Mesenchymal stem cell (in vitro differentiated cells and primary cell): ENCODE data around the gene PDE11A.

ENCODE experiments used
- DNase-seq: peaks from one replicate; pipeline ENCODE4 v3.0.0-alpha.2; 2013
- H2AFZ ChIP-seq: one replicate; pipeline ENCODE4 v1.6.1; 2013; ENCODE audit warnings: low read depth, mild to moderate bottlenecking, control low read depth, inconsistent platforms, low read length, moderate library complexity
- H2AK5ac ChIP-seq: 2 replicates; pipeline ENCODE4 v1.6.1; 2013; ENCODE audit warnings: low read length, moderate library complexity, mild to moderate bottlenecking, inconsistent platforms; ENCODE audit not compliant: severe bottlenecking
- H2BK120ac ChIP-seq: one replicate; pipeline ENCODE4 v1.6.1; 2013; ENCODE audit warnings: low read depth, mild to moderate bottlenecking, inconsistent platforms, low read length, moderate library complexity
- H2BK12ac ChIP-seq, 2 experiments: one replicate each; pipeline ENCODE4 v1.6.1; 2013; ENCODE audit warnings: inconsistent platforms in 2 of 2, low read length in 2 of 2, mild to moderate bottlenecking in 2 of 2, moderate library complexity in 2 of 2, control low read depth in 1 of 2
- H2BK15ac ChIP-seq: one replicate; pipeline ENCODE4 v1.6.1; 2013; ENCODE audit warnings: mild to moderate bottlenecking, low read depth, inconsistent platforms; ENCODE audit not compliant: poor library complexity, severe bottlenecking
- H2BK5ac ChIP-seq: 2 replicates; pipeline ENCODE4 v1.6.1; 2013; ENCODE audit warnings: low read depth, mild to moderate bottlenecking, low read length, control low read depth, inconsistent platforms; ENCODE audit not compliant: poor library complexity, severe bottlenecking
- H3K14ac ChIP-seq, 2 experiments: one replicate each; pipeline ENCODE4 v1.6.1; 2013; ENCODE audit warnings: inconsistent platforms in 2 of 2, low read length in 2 of 2, control low read depth in 1 of 2, mild to moderate bottlenecking in 1 of 2, moderate library complexity in 1 of 2
- H3K18ac ChIP-seq, 2 experiments: one replicate each; pipeline ENCODE4 v1.6.1; 2013; ENCODE audit warnings: inconsistent platforms in 2 of 2, low read length in 2 of 2, control low read depth in 1 of 2, low read depth in 1 of 2, mild to moderate bottlenecking in 1 of 2
- H3K23ac ChIP-seq, 2 experiments: one replicate each; pipeline ENCODE4 v1.6.1; 2013; ENCODE audit warnings: inconsistent platforms in 2 of 2, low read length in 2 of 2, mild to moderate bottlenecking in 2 of 2, moderate library complexity in 2 of 2, control low read depth in 1 of 2
- H3K27ac ChIP-seq: 2 replicates; pipeline ENCODE4 v1.5.1; 2013; ENCODE audit warnings: mild to moderate bottlenecking, moderate library complexity, low read length, control low read depth, inconsistent platforms; ENCODE audit not compliant: poor library complexity, severe bottlenecking
- H3K27me3 ChIP-seq, 2 experiments: 2 replicates each; pipeline versions ENCODE4 v1.6.1 to v1.7.0; 2013; ENCODE audit warnings: low read length in 2 of 2, mild to moderate bottlenecking in 2 of 2, moderate library complexity in 2 of 2, control low read depth in 1 of 2, inconsistent platforms in 1 of 2; ENCODE audit not compliant: control insufficient read depth in 1 of 2, insufficient read depth in 1 of 2
- H3K36me3 ChIP-seq, 2 experiments: 2 replicates each; pipeline versions ENCODE4 v1.6.1 to v1.7.0; 2013; ENCODE audit warnings: low read length in 2 of 2, control low read depth in 1 of 2, inconsistent platforms in 1 of 2, low read depth in 1 of 2, mild to moderate bottlenecking in 1 of 2; ENCODE audit not compliant: insufficient read depth in 2 of 2, control insufficient read depth in 1 of 2
- H3K4ac ChIP-seq, 2 experiments: one replicate each; pipeline ENCODE4 v1.6.1; 2013; ENCODE audit warnings: inconsistent platforms in 2 of 2, low read length in 2 of 2, mild to moderate bottlenecking in 2 of 2, moderate library complexity in 2 of 2, control low read depth in 1 of 2, low read depth in 1 of 2
- H3K4me1 ChIP-seq: 2 replicates; pipeline ENCODE4 v1.6.1; 2013; ENCODE audit warnings: low read depth, low read length, control low read depth; ENCODE audit not compliant: control insufficient read depth, insufficient read depth
- H3K4me2 ChIP-seq: 2 replicates; pipeline ENCODE4 v1.6.1; 2013; ENCODE audit warnings: low read length, mild to moderate bottlenecking, inconsistent platforms; ENCODE audit not compliant: poor library complexity, severe bottlenecking
- H3K4me3 ChIP-seq, 2 experiments: 2 replicates each; pipeline versions ENCODE4 v1.5.1 to v1.7.0; 2013; ENCODE audit warnings: low read length in 2 of 2, mild to moderate bottlenecking in 2 of 2, control low read depth in 1 of 2, low read depth in 1 of 2; ENCODE audit not compliant: insufficient read depth in 1 of 2
- H3K79me1 ChIP-seq: replicated peaks from 2 replicates; pipeline ENCODE4 v1.6.1; 2013; ENCODE audit warnings: mild to moderate bottlenecking, control low read depth, low read length, inconsistent platforms; ENCODE audit not compliant: poor library complexity, severe bottlenecking
- H3K9ac ChIP-seq: 2 replicates; pipeline ENCODE4 v1.7.0; 2013; ENCODE audit warnings: mild to moderate bottlenecking, low read length, moderate library complexity
- H3K9me3 ChIP-seq: 2 replicates; pipeline ENCODE4 v1.7.0; 2013; ENCODE audit warnings: mild to moderate bottlenecking, low read length; ENCODE audit not compliant: control insufficient read depth
- H4K8ac ChIP-seq: one replicate; pipeline ENCODE4 v1.6.1; 2013; ENCODE audit warnings: inconsistent platforms, mild to moderate bottlenecking, low read length, moderate library complexity
- H4K91ac ChIP-seq: one replicate; pipeline ENCODE4 v1.6.1; 2013; ENCODE audit warnings: mild to moderate bottlenecking, low read length, inconsistent platforms
- WGBS: methylation state at CpG from one replicate; pipeline ENCODE4 v1.1.7; 2013; ENCODE audit warnings: mixed read lengths; 5-methylcytosine and 5-hydroxymethylcytosine counted together

Gene PDE11A

DNA sequence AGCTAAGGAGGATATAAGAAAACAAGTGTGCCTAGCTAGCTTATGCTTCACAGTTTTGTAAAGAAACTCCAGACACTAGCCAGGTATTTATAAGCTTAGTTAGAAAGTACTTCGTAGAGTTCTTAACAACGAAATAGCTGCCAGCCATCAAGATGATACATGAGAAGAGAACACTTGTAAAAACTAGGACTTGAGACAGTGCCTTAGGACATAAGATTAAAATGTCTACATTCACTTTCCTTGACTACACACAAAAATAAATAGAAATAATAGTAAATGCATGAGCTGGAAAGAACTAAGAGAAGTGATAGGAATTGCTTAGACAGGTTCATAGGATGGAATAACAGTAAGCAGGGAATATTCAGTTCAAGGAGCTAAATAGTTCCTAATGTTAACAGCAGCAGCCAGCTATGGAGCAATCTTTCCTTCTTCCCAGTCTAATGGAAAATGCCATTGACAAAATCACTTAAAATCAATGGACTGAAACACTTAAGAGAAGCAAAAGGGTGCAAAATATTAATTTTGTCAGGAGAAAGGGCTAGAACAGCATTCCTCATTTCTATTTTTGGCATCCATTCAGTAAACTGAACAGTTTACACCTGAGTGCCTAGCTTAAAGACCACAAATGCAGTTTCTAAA, 186.6 kb downstream of the PDE11A start:
- Histone ChIP-seq H2AFZ (no peak overlapping the region), H3K4me2 (no peak overlapping the region), H3K18ac (no peak overlapping the region), H3K4ac (no peak overlapping the region), H3K23ac (no peak overlapping the region), H2AK5ac (no peak overlapping the region), H4K8ac (no peak overlapping the region), H3K79me1 (no peaks in the 10 kb centered on the region), H2BK15ac (no peak overlapping the region), H3K4me1 (no peaks in the 10 kb centered on the region), H3K27me3 (no peaks in the 10 kb centered on the region), H2BK5ac (no peak overlapping the region), H2BK12ac (no peak overlapping the region), H3K9ac (no peak overlapping the region), H3K4me3 (no peak overlapping the region), H3K27ac (no peak overlapping the region), H3K36me3 (no peaks in the 10 kb centered on the region), H4K91ac (no peak overlapping the region), H2BK120ac (no peak overlapping the region), H3K9me3 (no peaks in the 10 kb centered on the region), H3K14ac (no peak overlapping the region)
- WGBS: no CpG with 5 or more reads among the region's 2 CpGs
- no peak for DNase-seq

- H2BK5ac ChIP-seq: no peak overlapping the region
- H4K91ac ChIP-seq: no peak overlapping the region
- H3K4me3 ChIP-seq: no peak overlapping the region
- no peak for DNase-seq
- H3K9me3 ChIP-seq: no peaks in the 10 kb centered on the region
- H3K27me3 ChIP-seq: no peaks in the 10 kb centered on the region
- no peak overlapping the region for H3K18ac ChIP-seq
- no peaks in the 10 kb centered on the region for H3K36me3 ChIP-seq
- H3K14ac ChIP-seq: no peak overlapping the region
- no peak overlapping the region for H3K9ac ChIP-seq
- H3K4ac ChIP-seq: no peak overlapping the region
- no peak overlapping the region for H2AFZ ChIP-seq
- H2BK12ac ChIP-seq: no peak overlapping the region
- no peak overlapping the region for H2BK15ac ChIP-seq
- no peak overlapping the region for H3K27ac ChIP-seq
- no peaks in the 10 kb centered on the region for H3K79me1 ChIP-seq
- no peak overlapping the region for H2AK5ac ChIP-seq
- no peak overlapping the region for H3K23ac ChIP-seq
- H3K4me1 ChIP-seq: no peaks in the 10 kb centered on the region
- no peak overlapping the region for H4K8ac ChIP-seq
- no peak overlapping the region for H3K4me2 ChIP-seq
- 87% methylated on average over 2 of the region's 2 CpGs for WGBS
- no peak overlapping the region for H2BK120ac ChIP-seq
Measured at GRCh38 chr2:177883177-177883576, 189.4 kb downstream of the PDE11A start.

GRCh38 chr2:177882501-177882900, 190.1 kb downstream of the PDE11A start:
- DNase-seq: no peak
- no peaks in the 10 kb centered on the region for H3K9me3 ChIP-seq

GRCh38 chr2:177881921-177882320, 190.7 kb downstream of the PDE11A start:
- H2BK15ac ChIP-seq: no peak overlapping the region
- no peak for DNase-seq
- H3K4ac ChIP-seq: no peak overlapping the region
- H3K27ac ChIP-seq: no peak overlapping the region
- no peak overlapping the region for H2AFZ ChIP-seq
- no peaks in the 10 kb centered on the region for H3K79me1 ChIP-seq
- no peak overlapping the region for H3K4me2 ChIP-seq
- H3K9me3 ChIP-seq: no peaks in the 10 kb centered on the region
- H2BK12ac ChIP-seq: no peak overlapping the region
- H2BK5ac ChIP-seq: no peak overlapping the region
- H4K91ac ChIP-seq: no peak overlapping the region
- no peaks in the 10 kb centered on the region for H3K36me3 ChIP-seq
- no peak overlapping the region for H4K8ac ChIP-seq
- no peak overlapping the region for H3K23ac ChIP-seq
- no peak overlapping the region for H2BK120ac ChIP-seq
- WGBS: 84% methylated on average over 2 of the region's 2 CpGs
- no peaks in the 10 kb centered on the region for H3K4me1 ChIP-seq
- no peak overlapping the region for H3K9ac ChIP-seq
- no peak overlapping the region for H3K18ac ChIP-seq
- H3K4me3 ChIP-seq: no peak overlapping the region
- H2AK5ac ChIP-seq: no peak overlapping the region
- H3K14ac ChIP-seq: no peak overlapping the region
- H3K27me3 ChIP-seq: no peaks in the 10 kb centered on the region

More at GRCh38 chr2:177882501-177882900, 190.1 kb downstream of the PDE11A start:
- no peak overlapping the region for H3K27ac ChIP-seq
- H2AFZ ChIP-seq: no peak overlapping the region
- no peak overlapping the region for H3K4ac ChIP-seq
- no peak overlapping the region for H4K91ac ChIP-seq
- H3K4me2 ChIP-seq: no peak overlapping the region
- no peak overlapping the region for H2BK15ac ChIP-seq
- H2BK5ac ChIP-seq: no peak overlapping the region
- H3K9ac ChIP-seq: no peak overlapping the region
- H3K27me3 ChIP-seq: no peaks in the 10 kb centered on the region
- no peak overlapping the region for H2AK5ac ChIP-seq
- H4K8ac ChIP-seq: no peak overlapping the region
- no peaks in the 10 kb centered on the region for H3K4me1 ChIP-seq
- H3K23ac ChIP-seq: no peak overlapping the region
- no peak overlapping the region for H2BK12ac ChIP-seq
- no peak overlapping the region for H3K18ac ChIP-seq
- no peaks in the 10 kb centered on the region for H3K36me3 ChIP-seq
- H3K14ac ChIP-seq: no peak overlapping the region
- WGBS: no CpG with 5 or more reads among the region's 1 CpG
- H3K79me1 ChIP-seq: no peaks in the 10 kb centered on the region
- no peak overlapping the region for H3K4me3 ChIP-seq
- no peak overlapping the region for H2BK120ac ChIP-seq
